ENCODE results near the gene SYCP2L.

Gene SYCP2L

GRCh38 chr6:10970731-10971130 is 83.9 kb downstream of the SYCP2L start:
- no peaks in the 10 kb centered on the region for H3K27me3 ChIP-seq (ENCODE audit: control insufficient read depth, insufficient read depth, low read length)
- no peak overlapping the region for H3K27ac ChIP-seq
- no peak for TF ChIP-seq CTCF (IDR thresholded peaks at IDR 0.05)
- H3K4me1 ChIP-seq: peaks cover 11% of the 10 kb centered on the region
- no peaks in the 10 kb centered on the region for H3K36me3 ChIP-seq (ENCODE audit: control insufficient read depth, insufficient read depth, low read length)
- no peak overlapping the region for H2AFZ ChIP-seq
- peaks cover 4% of the 10 kb centered on the region for H3K79me2 ChIP-seq
- no peak overlapping the region for H3K4me2 ChIP-seq (ENCODE audit: low read length)
- no peak overlapping the region for H3K9ac ChIP-seq
- H3K4me3 ChIP-seq (ENCODE audit: low read depth, low read length): no peak overlapping the region
- H3K9me3 ChIP-seq (ENCODE audit: control insufficient read depth, low read length): no peaks in the 10 kb centered on the region

- Histone ChIP-seq H3K79me2 (no peaks in the 10 kb centered on the region), H3K27me3 (ENCODE audit: control insufficient read depth, insufficient read depth, low read length) (no peaks in the 10 kb centered on the region), H2AFZ (no peak overlapping the region), H3K4me2 (ENCODE audit: low read length) (no peak overlapping the region), H3K36me3 (ENCODE audit: control insufficient read depth, insufficient read depth, low read length) (no peaks in the 10 kb centered on the region), H3K4me1 (peaks cover 11% of the 10 kb centered on the region), H3K9me3 (ENCODE audit: control insufficient read depth, low read length) (no peaks in the 10 kb centered on the region), H3K4me3 (ENCODE audit: low read depth, low read length) (no peak overlapping the region), H3K9ac (no peak overlapping the region), H3K27ac (no peak overlapping the region)
- TF ChIP-seq CTCF (IDR thresholded peaks at IDR 0.05): no peak
These were observed 85.3 kb downstream of the SYCP2L start for GRCh38 chr6:10972196-10972595.

- H3K27ac ChIP-seq: no peak overlapping the region
- H3K27me3 ChIP-seq (ENCODE audit: control insufficient read depth, insufficient read depth, low read length): no peaks in the 10 kb centered on the region
- H3K9ac ChIP-seq: no peak overlapping the region
- no peak overlapping the region for H3K4me3 ChIP-seq (ENCODE audit: low read depth, low read length)
- no peaks in the 10 kb centered on the region for H3K9me3 ChIP-seq (ENCODE audit: control insufficient read depth, low read length)
- H3K36me3 ChIP-seq (ENCODE audit: control insufficient read depth, insufficient read depth, low read length): no peaks in the 10 kb centered on the region
- no peak for TF ChIP-seq CTCF (IDR thresholded peaks at IDR 0.05)
- no peak overlapping the region for H3K4me2 ChIP-seq (ENCODE audit: low read length)
- no peaks in the 10 kb centered on the region for H3K79me2 ChIP-seq
- H3K4me1 ChIP-seq: no peaks in the 10 kb centered on the region
- no peak overlapping the region for H2AFZ ChIP-seq
These were observed 89.7 kb downstream of the SYCP2L start for GRCh38 chr6:10976571-10976970.

- H3K9ac ChIP-seq: no peak overlapping the region
- H3K27ac ChIP-seq: no peak overlapping the region
- peaks cover 7% of the 10 kb centered on the region for H3K4me1 ChIP-seq
- no peaks in the 10 kb centered on the region for H3K27me3 ChIP-seq (ENCODE audit: control insufficient read depth, insufficient read depth, low read length)
- no peak overlapping the region for H3K4me3 ChIP-seq (ENCODE audit: low read depth, low read length)
- H3K4me2 ChIP-seq (ENCODE audit: low read length): no peak overlapping the region
- H3K79me2 ChIP-seq: no peaks in the 10 kb centered on the region
- TF ChIP-seq CTCF (IDR thresholded peaks at IDR 0.05): no peak
- no peak overlapping the region for H2AFZ ChIP-seq
- no peaks in the 10 kb centered on the region for H3K9me3 ChIP-seq (ENCODE audit: control insufficient read depth, low read length)
- H3K36me3 ChIP-seq (ENCODE audit: control insufficient read depth, insufficient read depth, low read length): no peaks in the 10 kb centered on the region
These were observed 90.5 kb downstream of the SYCP2L start for GRCh38 chr6:10977231-10977968.

- Histone ChIP-seq H3K79me2 (no peaks in the 10 kb centered on the region), H3K36me3 (ENCODE audit: control insufficient read depth, insufficient read depth, low read length) (no peaks in the 10 kb centered on the region)
- no peak for TF ChIP-seq CTCF (IDR thresholded peaks at IDR 0.05)
These were observed 92.8 kb downstream of the SYCP2L start for GRCh38 chr6:10979603-10980002.

More at GRCh38 chr6:10979603-10980002, 92.8 kb downstream of the SYCP2L start:
- Histone ChIP-seq H2AFZ (no peak overlapping the region), H3K9ac (no peak overlapping the region), H3K4me3 (ENCODE audit: low read depth, low read length) (no peak overlapping the region), H3K27me3 (ENCODE audit: control insufficient read depth, insufficient read depth, low read length) (no peaks in the 10 kb centered on the region), H3K4me2 (ENCODE audit: low read length) (no peak overlapping the region), H3K4me1 (peaks cover 7% of the 10 kb centered on the region), H3K9me3 (ENCODE audit: control insufficient read depth, low read length) (no peaks in the 10 kb centered on the region), H3K27ac (no peak overlapping the region)
